ENCODE measurements around the gene EEFSEC. TPM values are rescaled to one million over a fixed set of nuclear protein-coding genes. Genes with fewer than 3 reads are reported as not detected.

Gene EEFSEC
- polyA plus RNA-seq, 1 donor from 2014 or later, result 4.6 TPM

GRCh38 chr3:128278130-128278529, 124.8 kb downstream of the EEFSEC start:
- H3K4me2 ChIP-seq (ENCODE audit: low read length), result no peak overlapping the region
- H3K9me2 ChIP-seq (ENCODE audit: insufficient read depth, low read length), result no peaks in the 10 kb centered on the region
- no peak overlapping the region for H2AFZ ChIP-seq (ENCODE audit: low read depth, low read length)

More at GRCh38 chr3:128278130-128278529, 124.8 kb downstream of the EEFSEC start:
- no peak overlapping the region for H3K9ac ChIP-seq (ENCODE audit: low read length)
- no peak for TF ChIP-seq RAD21 (conservative IDR thresholded peaks at IDR 0.05)
- TF ChIP-seq SMC3 (conservative IDR thresholded peaks at IDR 0.05; ENCODE audit: poor library complexity), result no peak
- no peak for TF ChIP-seq REST (IDR thresholded peaks at IDR 0.05; ENCODE audit: borderline replicate concordance)
- TF ChIP-seq TAF1 (IDR thresholded peaks at IDR 0.05; ENCODE audit: low read depth), result no peak
- no peak for TF ChIP-seq MXI1 (conservative IDR thresholded peaks at IDR 0.05; ENCODE audit: poor library complexity, severe bottlenecking)
- no peak for TF ChIP-seq POLR2AphosphoS5 (IDR thresholded peaks at IDR 0.05)
- no peak for TF ChIP-seq CTCF (IDR thresholded peaks at IDR 0.05; ENCODE audit: poor library complexity, severe bottlenecking)
- no peak for TF ChIP-seq EZH2 (IDR thresholded peaks at IDR 0.05; ENCODE audit: borderline replicate concordance, insufficient read depth, low read length, poor library complexity, severe bottlenecking)
- no peak for TF ChIP-seq EP300 (conservative IDR thresholded peaks at IDR 0.05; ENCODE audit: poor library complexity, severe bottlenecking)
- H3K4me3 ChIP-seq (ENCODE audit: low read length), result no peak overlapping the region
- H3K27me3 ChIP-seq (ENCODE audit: insufficient read depth, low read depth, low read length), result no peaks in the 10 kb centered on the region
- no peaks in the 10 kb centered on the region for H3K36me3 ChIP-seq (ENCODE audit: insufficient read depth, low read length)
- H3K9me3 ChIP-seq (ENCODE audit: low read length), result no peaks in the 10 kb centered on the region
- H4K20me1 ChIP-seq (ENCODE audit: insufficient read depth), result no peaks in the 10 kb centered on the region
- no peaks in the 10 kb centered on the region for H3K79me2 ChIP-seq (replicated peaks; ENCODE audit: insufficient read depth, low read length)
- H3F3A ChIP-seq (ENCODE audit: insufficient read depth, low read length, poor library complexity, severe bottlenecking), result no peaks in the 10 kb centered on the region
- H3K27ac ChIP-seq (ENCODE audit: low read length), result no peak overlapping the region

Measured in neural cell (in vitro differentiated cells).